H1 (cell line): Measurements from ENCODE around the gene GBA2. TPM values are rescaled to one million over a fixed set of nuclear protein-coding genes. Genes with fewer than 3 reads are reported as not detected.

Source experiments
- CTCF ChIA-PET: fragments of 300-600 bp; sonication (Branson Sonifier 250); formaldehyde crosslinking; loops from one replicate; lab custom pipeline; 2021; ENCODE audit not compliant: partially characterized antibody; lab: Charles Lee
- POLR2A ChIA-PET: fragments of 300-600 bp; sonication (Branson Sonifier 250); formaldehyde crosslinking; loops from one replicate; lab custom pipeline; 2021; ENCODE audit warnings: inconsistent platforms; ENCODE audit not compliant: partially characterized antibody; lab: Charles Lee
- DNase-seq, 2 experiments: peaks; one replicate each; pipeline versions ENCODE4 v3.0.0 to v3.0.0-alpha.2; 2010 to 2022; ENCODE audit warnings: low spot score in 2 of 2, low read depth in 1 of 2, mixed read lengths in 1 of 2
- FAIRE-seq: peaks from 2 replicates; lab custom pipeline; 2011; peaks lifted over from hg19 to GRCh38; lab: Jason Lieb, UNC
- H2AFZ ChIP-seq: 2 replicates; pipeline ENCODE4 v1.8.1; 2012; ENCODE audit warnings: low read length, inconsistent platforms
- H2AK5ac ChIP-seq: 2 replicates; pipeline ENCODE4 v1.6.1; 2013; ENCODE audit warnings: low read depth, low read length
- H2BK120ac ChIP-seq: replicated peaks from 2 replicates; pipeline ENCODE3; 2013; ENCODE audit warnings: low read depth, low read length, inconsistent platforms
- H2BK12ac ChIP-seq: 2 replicates; pipeline ENCODE4 v1.6.1; 2013; ENCODE audit warnings: low read depth, low read length
- H2BK15ac ChIP-seq: 2 replicates; pipeline ENCODE4 v1.6.1; 2013; ENCODE audit warnings: low read length
- H2BK20ac ChIP-seq: 2 replicates; pipeline ENCODE4 v1.6.1; 2013; ENCODE audit warnings: low read length
- H2BK5ac ChIP-seq: 2 replicates; pipeline ENCODE4 v1.6.1; 2013; ENCODE audit warnings: low read depth, low read length
- H3K14ac ChIP-seq: 2 replicates; pipeline ENCODE4 v1.6.1; 2013; ENCODE audit warnings: inconsistent platforms; ENCODE audit not compliant: insufficient read length
- H3K18ac ChIP-seq: 2 replicates; pipeline ENCODE4 v1.6.1; 2013; ENCODE audit warnings: low read length; ENCODE audit errors: extremely low read depth
- H3K23ac ChIP-seq: 2 replicates; pipeline ENCODE4 v1.6.1; 2013; ENCODE audit warnings: inconsistent platforms; ENCODE audit not compliant: insufficient read length
- H3K23me2 ChIP-seq: 2 replicates; pipeline ENCODE4 v1.6.1; 2013; ENCODE audit warnings: low read depth, low read length
- H3K27ac ChIP-seq: 2 replicates; pipeline ENCODE4 v1.6.1; 2011; ENCODE audit warnings: low read depth, low read length, inconsistent platforms
- H3K27me3 ChIP-seq, 4 experiments: replicated peaks in 1 of 4; 1 replicate in 1 of 4; 2 replicates in 3 of 4; pipeline versions ENCODE4 v1.6.1 to v1.8.1; 2011 to 2013; ENCODE audit warnings: low read length in 3 of 4, mild to moderate bottlenecking in 3 of 4, inconsistent platforms in 2 of 4, mixed read lengths in 2 of 4, moderate library complexity in 1 of 4; ENCODE audit not compliant: control insufficient read depth in 3 of 4, insufficient read depth in 3 of 4; ENCODE audit errors: extremely low read depth in 1 of 4
- H3K36me3 ChIP-seq, 4 experiments: 2 replicates each; pipeline versions ENCODE4 v1.6.1 to v1.8.1; 2011 to 2013; ENCODE audit warnings: mild to moderate bottlenecking in 4 of 4, low read length in 3 of 4, moderate library complexity in 2 of 4, control low read depth in 1 of 4, inconsistent platforms in 1 of 4; ENCODE audit not compliant: insufficient read depth in 4 of 4, control insufficient read depth in 2 of 4
- H3K4ac ChIP-seq: replicated peaks from 2 replicates; pipeline ENCODE3; 2013; ENCODE audit warnings: low read length, low read depth, mixed read lengths, inconsistent platforms; ENCODE audit not compliant: insufficient read length
- H3K4me1 ChIP-seq, 4 experiments: replicated peaks in 1 of 4; 1 replicate in 1 of 4; 2 replicates in 3 of 4; pipeline versions ENCODE4 v1.6.1 to v1.8.1; 2011 to 2013; ENCODE audit warnings: low read length in 3 of 4, inconsistent platforms in 2 of 4, mixed read lengths in 1 of 4; ENCODE audit not compliant: insufficient read depth in 4 of 4, control insufficient read depth in 3 of 4
- H3K4me2 ChIP-seq, 2 experiments: 2 replicates each; pipeline versions ENCODE4 v1.6.1 to v1.8.1; 2011 to 2013; ENCODE audit warnings: low read depth in 2 of 2, low read length in 2 of 2, control low read depth in 1 of 2, inconsistent platforms in 1 of 2, mild to moderate bottlenecking in 1 of 2; ENCODE audit not compliant: insufficient read depth in 1 of 2
- H3K4me3 ChIP-seq, 4 experiments: fragments of 200-600, 300-600 bp in 1 of 4; sonication (generic), shearing (Covaris generic), sonication (Bioruptor Twin) in 1 of 4; 2 replicates each; pipeline versions ENCODE4 v1.5.1 to v1.8.1; 2011 to 2016; ENCODE audit warnings: low read length in 4 of 4, low read depth in 3 of 4, control low read depth in 2 of 4, inconsistent platforms in 2 of 4, mild to moderate bottlenecking in 2 of 4, mixed read lengths in 1 of 4, moderate library complexity in 1 of 4; ENCODE audit not compliant: insufficient read depth in 2 of 4; ENCODE audit errors: extremely low read depth in 1 of 4
- H3K56ac ChIP-seq: replicated peaks from 2 replicates; pipeline ENCODE3; 2013; ENCODE audit warnings: low read depth, mild to moderate bottlenecking, mixed read lengths, low read length, inconsistent platforms; ENCODE audit not compliant: insufficient read length
- H3K79me1 ChIP-seq: 2 replicates; pipeline ENCODE4 v1.6.1; 2013; ENCODE audit warnings: low read depth, low read length, control low read depth
- H3K79me2 ChIP-seq, 2 experiments: 2 replicates each; pipeline versions ENCODE4 v1.6.1 to v1.8.1; 2012 to 2013; ENCODE audit warnings: low read length in 2 of 2, mild to moderate bottlenecking in 2 of 2, inconsistent platforms in 1 of 2; ENCODE audit not compliant: insufficient read depth in 2 of 2, control insufficient read depth in 1 of 2
- H3K9ac ChIP-seq, 4 experiments: replicated peaks in 1 of 4; 1 replicate in 1 of 4; 2 replicates in 3 of 4; pipeline versions ENCODE4 v1.6.1 to v1.8.1; 2011 to 2013; ENCODE audit warnings: low read depth in 3 of 4, low read length in 3 of 4, control low read depth in 2 of 4, mild to moderate bottlenecking in 2 of 4, moderate library complexity in 2 of 4, inconsistent platforms in 1 of 4; ENCODE audit errors: extremely low read depth in 1 of 4
- H3K9me3 ChIP-seq, 2 experiments: 2 replicates each; pipeline versions ENCODE4 v1.6.1 to v1.8.1; 2012 to 2013; ENCODE audit warnings: mild to moderate bottlenecking in 2 of 2, moderate library complexity in 2 of 2, control low read depth in 1 of 2, inconsistent platforms in 1 of 2, low read depth in 1 of 2, low read length in 1 of 2, mixed read lengths in 1 of 2; ENCODE audit not compliant: insufficient read depth in 2 of 2
- H4K20me1 ChIP-seq, 2 experiments: replicated peaks in 1 of 2; 2 replicates each; pipeline versions ENCODE3 to v1.8.1; 2011 to 2013; ENCODE audit warnings: inconsistent platforms in 2 of 2, low read length in 2 of 2, mild to moderate bottlenecking in 1 of 2; ENCODE audit not compliant: insufficient read depth in 2 of 2, control insufficient read depth in 1 of 2
- H4K5ac ChIP-seq: 2 replicates; pipeline ENCODE4 v1.6.1; 2013; ENCODE audit warnings: low read length, low read depth, mixed read lengths, inconsistent platforms; ENCODE audit not compliant: insufficient read length
- H4K8ac ChIP-seq: 2 replicates; pipeline ENCODE4 v1.8.0; 2013; ENCODE audit warnings: mild to moderate bottlenecking, moderate library complexity, low read length, inconsistent platforms; ENCODE audit not compliant: insufficient read depth; ENCODE audit errors: extremely low read depth
- H4K91ac ChIP-seq: replicated peaks from 2 replicates; pipeline ENCODE3; 2013; ENCODE audit warnings: low read length, mixed read lengths, inconsistent platforms; ENCODE audit not compliant: insufficient read length
- ATF3 ChIP-seq: IDR thresholded peaks from 2 replicates; pipeline ENCODE4 v1.6.1; 2011; ENCODE audit warnings: low read depth, mild to moderate bottlenecking, low read length; ENCODE audit not compliant: insufficient read depth
- CTCF ChIP-seq, 3 experiments: IDR thresholded peaks; 1 replicate in 2 of 3; 2 replicates in 1 of 3; pipeline versions ENCODE4 v1.5.1 to v1.6.1; 2011; ENCODE audit warnings: low read length in 3 of 3, mild to moderate bottlenecking in 3 of 3, inconsistent platforms in 2 of 3, low read depth in 1 of 3, moderate library complexity in 1 of 3; ENCODE audit not compliant: insufficient read depth in 1 of 3; ENCODE audit errors: control extremely low read depth in 1 of 3
- HDAC6 ChIP-seq: IDR thresholded peaks from one replicate; pipeline ENCODE4 v1.7.1; 2012; ENCODE audit warnings: low read depth, mild to moderate bottlenecking, inconsistent platforms, low read length, moderate library complexity
- NANOG ChIP-seq: IDR thresholded peaks from 2 replicates; pipeline ENCODE4 v1.6.1; 2011; ENCODE audit warnings: low read length, low read depth, mild to moderate bottlenecking, inconsistent platforms; ENCODE audit not compliant: insufficient read depth, poor library complexity, severe bottlenecking
- PHF8 ChIP-seq: fragments of 200-600 bp; sonication (generic); conservative IDR thresholded peaks from 2 replicates; pipeline ENCODE4 v1.7.1; 2012; ENCODE audit warnings: low read depth, mild to moderate bottlenecking, inconsistent platforms, low read length, moderate library complexity
- POLR2A ChIP-seq, 2 experiments: IDR thresholded peaks; 1 replicate in 1 of 2; 2 replicates in 1 of 2; pipeline ENCODE4 v1.6.1; 2011; ENCODE audit warnings: low read depth in 2 of 2, low read length in 2 of 2, mild to moderate bottlenecking in 2 of 2; ENCODE audit errors: control extremely low read depth in 1 of 2
- POU5F1 ChIP-seq: IDR thresholded peaks from 2 replicates; pipeline ENCODE4 v1.6.1; 2011; ENCODE audit warnings: low read depth, mild to moderate bottlenecking, low read length, moderate library complexity
- RXRA ChIP-seq: IDR thresholded peaks from 2 replicates; pipeline ENCODE4 v1.6.1; 2011; ENCODE audit warnings: low read depth, mild to moderate bottlenecking, low read length, moderate library complexity; ENCODE audit not compliant: insufficient read depth
- SIRT6 ChIP-seq: IDR thresholded peaks from one replicate; pipeline ENCODE4 v1.7.1; 2012; ENCODE audit warnings: low read length, inconsistent platforms
- SP1 ChIP-seq: IDR thresholded peaks from 2 replicates; pipeline ENCODE4 v1.6.1; 2011; ENCODE audit warnings: low read depth, low read length
- SP4 ChIP-seq: IDR thresholded peaks from 2 replicates; pipeline ENCODE4 v1.6.1; 2012; ENCODE audit warnings: low read length, inconsistent platforms
- SRF ChIP-seq: IDR thresholded peaks from 2 replicates; pipeline ENCODE4 v1.6.1; 2011; ENCODE audit warnings: mild to moderate bottlenecking, low read depth, low read length, moderate library complexity
- WGBS, 2 experiments: shearing (Covaris generic) in 1 of 2; methylation state at CpG; one replicate each; pipeline versions ENCODE4 v1.1.6 to v1.1.7; 2013 to 2015; ENCODE audit warnings: low lambda C conversion rate in 2 of 2, mixed read lengths in 2 of 2, inconsistent platforms in 1 of 2, low coverage in 1 of 2, missing lambda C conversion rate in 1 of 2; ENCODE audit not compliant: insufficient replicate concordance in 2 of 2, insufficient coverage in 1 of 2, insufficient read length in 1 of 2; ENCODE audit errors: extremely low coverage in 1 of 2, missing lambda C conversion rate in 1 of 2; 5-methylcytosine and 5-hydroxymethylcytosine counted together
- polyA plus RNA-seq, 7 experiments: library from polyadenylated mRNA; depleted of rRNA in 3 of 7; stranded (reverse) in 5 of 7; unstranded in 2 of 7; fragments of >200 nt in 5 of 7; fragments of 200-250 nt in 2 of 7; gene quantifications; 1 replicate in 5 of 7; 2 replicates in 1 of 7; 4 replicates in 1 of 7; pipeline versions ENCODE4 v1.2.1 to v1.2.3, GENCODE V29; 2011 to 2013; ENCODE audit warnings: missing spikeins in 2 of 7, mixed read lengths in 2 of 7
- total RNA-seq: library from RNA; stranded (reverse); fragmentation: NEBNext Ultra II Directional; extraction: Animal tissue kit (Norgen Biotek cat#: 25700); gene quantifications from 2 replicates; pipeline ENCODE4 v1.2.1, GENCODE V29; 2021

Gene GBA2
- total and polyA plus RNA-seq, 2 of the 8 experiments (the other 6 are each of a cell fraction or from before 2014, with no cell fraction given), result 64.2 to 71.9 TPM

GRCh38 chr9:35697486-35697885 lies 51.5 kb downstream of the GBA2 start:
- no peak overlapping the region for H3K4me2 ChIP-seq
- H3K4me1 ChIP-seq, result no peaks in the 10 kb centered on the region
- no peak overlapping the region for H2BK12ac ChIP-seq
- WGBS, 2 experiments, result 95% methylated on average over 12 of the region's 14 CpGs; no CpG with 5 or more reads in 1 of the 2 experiments
- H2BK5ac ChIP-seq, result no peak overlapping the region
- H3K18ac ChIP-seq, result no peak overlapping the region
- no peak overlapping the region for H3K23ac ChIP-seq
- no peak overlapping the region for H3K56ac ChIP-seq
- no peak overlapping the region for H2AK5ac ChIP-seq
- H3K14ac ChIP-seq, result no peak overlapping the region
- H2AFZ ChIP-seq, result no peak overlapping the region
- H3K27me3 ChIP-seq, result no peaks in the 10 kb centered on the region
- H2BK120ac ChIP-seq, result no peak overlapping the region
- no peak for DNase-seq
- no peak overlapping the region for H3K4me3 ChIP-seq
- no peaks in the 10 kb centered on the region for H3K79me1 ChIP-seq
- no peak overlapping the region for H2BK20ac ChIP-seq
- no peak overlapping the region for H2BK15ac ChIP-seq
- H3K27ac ChIP-seq, result no peak overlapping the region
- H4K5ac ChIP-seq, result no peak overlapping the region
- no peak overlapping the region for H3K9ac ChIP-seq
- H3K36me3 ChIP-seq, result peaks cover 28 to 44% (median 42%) of the 10 kb centered on the region in 4 experiments
- peaks cover 3 to 7% of the 10 kb centered on the region in 2 experiments for H4K20me1 ChIP-seq
- ChIA-PET POLR2A (interaction anchor here (2.1 to 14.9 kb wide), 4 partner anchors 9 to 51 kb away, joined by 9 to 158 read pairs (median 12); partner anchors contain the start of genes CREB3 and TLN1), CTCF (interaction anchor here (1.2 to 14.1 kb wide), 23 partner anchors 9 to 208 kb away, joined by 3 to 347 read pairs (median 16); partner anchors contain the start of genes ARHGEF39, CA9, CCDC107 and CREB3)
- H3K9me3 ChIP-seq, result no peaks in the 10 kb centered on the region
- H3K23me2 ChIP-seq, result no peaks in the 10 kb centered on the region
- no peaks in the 10 kb centered on the region for H3K79me2 ChIP-seq
- no peak overlapping the region for H4K8ac ChIP-seq
- FAIRE-seq, result no peak
- no peak overlapping the region for H3K4ac ChIP-seq
- no peak overlapping the region for H4K91ac ChIP-seq
- TF ChIP-seq SRF (no peak), PHF8 (no peak), CTCF (IDR thresholded peaks at IDR 0.05; ENCODE audit: control extremely low read depth in 1 of 3, insufficient read depth in 1 of 3, low read depth in 1 of 3, low read length in 3 of 3) (no peak), SP1 (no peak), NANOG (no peak), POU5F1 (no peak), ATF3 (no peak), RXRA (no peak), SP4 (no peak), POLR2A (IDR thresholded peaks at IDR 0.05; ENCODE audit: control extremely low read depth in 1 of 2, low read depth in 2 of 2, low read length in 2 of 2) (no peak), SIRT6 (no peak), HDAC6 (no peak)
